ENCODE data around the gene ALOX5.

GRCh38 chr10:45418417-45418848 lies 44.4 kb downstream of the ALOX5 start:
- TF ChIP-seq EP300 (IDR thresholded peaks at IDR 0.05): no peak
- TF ChIP-seq POLR2A (IDR thresholded peaks at IDR 0.05): no peak
